Measurements from ENCODE around the gene LCE1D.

DNA sequence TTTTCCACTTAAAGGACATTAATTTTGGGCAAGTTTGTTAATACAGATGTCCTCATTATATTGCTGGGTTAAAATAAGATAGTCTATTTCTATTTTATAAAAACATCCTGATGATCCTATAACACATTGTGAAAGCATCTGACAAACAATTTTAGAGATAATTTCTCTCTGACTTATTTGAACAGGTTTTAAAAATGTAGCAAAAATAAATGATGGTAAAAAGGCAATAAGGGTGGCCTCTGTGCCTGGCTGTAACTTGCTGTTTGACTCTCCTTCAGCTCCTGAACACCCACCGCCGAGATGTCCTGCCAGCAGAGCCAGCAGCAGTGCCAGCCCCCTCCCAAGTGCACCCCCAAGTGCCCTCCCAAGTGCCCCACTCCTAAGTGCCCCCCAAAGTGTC, 30.7 kb downstream of the LCE1D start, which contains the start of gene LCE1A:
- TF ChIP-seq, protein P1, sequence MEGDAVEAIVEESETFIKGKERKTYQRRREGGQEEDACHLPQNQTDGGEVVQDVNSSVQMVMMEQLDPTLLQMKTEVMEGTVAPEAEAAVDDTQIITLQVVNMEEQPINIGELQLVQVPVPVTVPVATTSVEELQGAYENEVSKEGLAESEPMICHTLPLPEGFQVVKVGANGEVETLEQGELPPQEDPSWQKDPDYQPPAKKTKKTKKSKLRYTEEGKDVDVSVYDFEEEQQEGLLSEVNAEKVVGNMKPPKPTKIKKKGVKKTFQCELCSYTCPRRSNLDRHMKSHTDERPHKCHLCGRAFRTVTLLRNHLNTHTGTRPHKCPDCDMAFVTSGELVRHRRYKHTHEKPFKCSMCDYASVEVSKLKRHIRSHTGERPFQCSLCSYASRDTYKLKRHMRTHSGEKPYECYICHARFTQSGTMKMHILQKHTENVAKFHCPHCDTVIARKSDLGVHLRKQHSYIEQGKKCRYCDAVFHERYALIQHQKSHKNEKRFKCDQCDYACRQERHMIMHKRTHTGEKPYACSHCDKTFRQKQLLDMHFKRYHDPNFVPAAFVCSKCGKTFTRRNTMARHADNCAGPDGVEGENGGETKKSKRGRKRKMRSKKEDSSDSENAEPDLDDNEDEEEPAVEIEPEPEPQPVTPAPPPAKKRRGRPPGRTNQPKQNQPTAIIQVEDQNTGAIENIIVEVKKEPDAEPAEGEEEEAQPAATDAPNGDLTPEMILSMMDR (optimal IDR thresholded peaks at IDR 0.05 in 1 of 3, IDR thresholded peaks at IDR 0.05 in 1 of 3, conservative IDR thresholded peaks at IDR 0.05 in 1 of 3; ENCODE audit: extremely low read depth in 1 of 3, insufficient read depth in 2 of 3, low read length in 3 of 3) = no peak
- no peak for TF ChIP-seq EZH2 (IDR thresholded peaks at IDR 0.05; ENCODE audit: low read length)

All from keratinocyte (primary cell).